Neural progenitor cell (in vitro differentiated cells): ENCODE results near the gene NEUROD6. TPM values are rescaled to one million over a fixed set of nuclear protein-coding genes. Genes with fewer than 3 reads are reported as not detected.
A peak's percentile ranks its signal among the peaks of the same experiment; 100 is the strongest.

ENCODE experiments used
- DNase-seq: peaks from one replicate; pipeline ENCODE4 v3.0.0-alpha.2; 2016; ENCODE audit warnings: low spot score
- H2AFZ ChIP-seq: fragments of 200-600 bp; sonication (generic); replicated peaks from 2 replicates; pipeline ENCODE4 v1.6.1; 2016; ENCODE audit warnings: antibody characterized with exemption
- H3F3A ChIP-seq: fragments of 200-600 bp; sonication (generic); 2 replicates; pipeline ENCODE4 v1.6.1; 2016; ENCODE audit warnings: antibody characterized with exemption, low read depth
- H3K27ac ChIP-seq: fragments of 200-600 bp; sonication (generic); 2 replicates; pipeline ENCODE4 v1.5.1; 2016; ENCODE audit warnings: mild to moderate bottlenecking
- H3K27me3 ChIP-seq: fragments of 200-600 bp; sonication (generic); 2 replicates; pipeline ENCODE4 v1.6.1; 2016; ENCODE audit warnings: mild to moderate bottlenecking, moderate library complexity
- H3K36me3 ChIP-seq: fragments of 200-600 bp; sonication (generic); 2 replicates; pipeline ENCODE4 v1.5.1; 2016
- H3K4me1 ChIP-seq: fragments of 200-600 bp; sonication (generic); 2 replicates; pipeline ENCODE4 v1.6.1; 2016; ENCODE audit warnings: mixed run types
- H3K4me2 ChIP-seq: fragments of 200-600 bp; sonication (generic); 2 replicates; pipeline ENCODE4 v1.6.1; 2016
- H3K4me3 ChIP-seq: fragments of 200-600 bp; sonication (generic); 2 replicates; pipeline ENCODE4 v1.5.1; 2016
- H3K79me2 ChIP-seq: fragments of 200-600 bp; sonication (generic); 2 replicates; pipeline ENCODE4 v1.6.1; 2016; ENCODE audit warnings: low read depth
- H3K9ac ChIP-seq: fragments of 200-600 bp; sonication (generic); 2 replicates; pipeline ENCODE4 v1.6.1; 2016
- H3K9me3 ChIP-seq: fragments of 200-600 bp; sonication (generic); 2 replicates; pipeline ENCODE4 v1.5.1; 2016; ENCODE audit warnings: low read depth
- H4K20me1 ChIP-seq: fragments of 200-600 bp; sonication (generic); 2 replicates; pipeline ENCODE4 v1.6.1; 2016; ENCODE audit warnings: low read depth
- H3K27ac Mint-ChIP-seq: 3 replicates; pipeline ENCODE4 v1.8.0; 2021; ENCODE audit warnings: mixed read lengths
- H3K27me3 Mint-ChIP-seq: 2 replicates; pipeline ENCODE4 v1.8.0; 2022; ENCODE audit warnings: low read depth, mild to moderate bottlenecking, inconsistent platforms, moderate library complexity, mixed read lengths; ENCODE audit not compliant: insufficient read depth
- H3K36me3 Mint-ChIP-seq: 3 replicates; pipeline ENCODE4 v1.8.0; 2021; ENCODE audit warnings: mixed read lengths
- H3K4me1 Mint-ChIP-seq: 3 replicates; pipeline ENCODE4 v1.8.0; 2021; ENCODE audit warnings: mixed read lengths
- H3K4me3 Mint-ChIP-seq: 3 replicates; pipeline ENCODE4 v1.8.0; 2021; ENCODE audit warnings: mild to moderate bottlenecking, moderate library complexity, mixed read lengths
- H3K9me3 Mint-ChIP-seq: 3 replicates; pipeline ENCODE4 v1.8.0; 2020; ENCODE audit warnings: mixed read lengths
- EZH2 ChIP-seq: fragments of 200-600 bp; sonication (generic); IDR thresholded peaks from 2 replicates; pipeline ENCODE4 v1.6.1; 2017; ENCODE audit warnings: antibody characterized with exemption, mild to moderate bottlenecking, moderate library complexity
- EZH2phosphoT487 ChIP-seq: fragments of 200-600 bp; sonication (generic); IDR thresholded peaks from 2 replicates; pipeline ENCODE4 v1.6.1; 2017; ENCODE audit warnings: antibody characterized with exemption
- total RNA-seq: library from RNA; depleted of rRNA; stranded (reverse); fragments of >200 nt; gene quantifications from 2 replicates; pipeline ENCODE4 v1.2.3, GENCODE V29; 2015; ENCODE audit warnings: low replicate concordance
- TF ChIP-seq, protein P1 (sequence below): fragments of 200-600 bp; sonication (generic); IDR thresholded peaks from 2 replicates; pipeline ENCODE4 v1.5.1; 2017; ENCODE audit warnings: antibody characterized with exemption, mild to moderate bottlenecking

NEUROD6 gene
- total RNA-seq, 1 donor from 2014 or later, result not detected

DNA sequence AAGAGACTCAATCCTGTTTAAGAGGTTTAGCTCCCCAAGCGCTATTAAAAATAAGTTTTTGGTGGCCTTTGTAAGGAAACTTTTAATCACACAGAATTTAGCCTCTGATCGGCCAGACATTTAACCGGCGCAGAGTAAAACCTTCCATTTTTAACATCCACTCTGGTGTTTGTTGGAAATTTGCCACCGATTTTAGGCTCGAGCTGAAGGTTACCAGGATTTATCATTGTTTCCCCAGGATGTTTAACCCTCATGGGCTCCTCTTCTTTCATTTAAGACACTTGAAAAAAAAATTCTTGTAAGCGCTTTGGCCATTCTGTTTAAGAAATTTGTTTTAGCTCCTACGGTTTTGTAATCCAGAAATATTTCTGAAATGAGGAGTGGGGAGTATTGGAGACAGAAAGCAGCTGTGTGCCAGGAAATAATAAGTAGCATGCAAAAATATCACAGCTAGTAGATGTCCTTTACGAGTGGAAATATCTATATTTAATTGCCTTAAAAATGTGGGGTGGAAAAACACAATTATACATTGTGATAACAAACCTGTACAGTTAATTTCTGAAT, 3.4 kb downstream of the NEUROD6 start:
- peaks cover 9% of the 10 kb centered on the region for H3K27me3 Mint-ChIP-seq
- peak overlapping the region; percentile 87 for H3K4me2 ChIP-seq

DNA sequence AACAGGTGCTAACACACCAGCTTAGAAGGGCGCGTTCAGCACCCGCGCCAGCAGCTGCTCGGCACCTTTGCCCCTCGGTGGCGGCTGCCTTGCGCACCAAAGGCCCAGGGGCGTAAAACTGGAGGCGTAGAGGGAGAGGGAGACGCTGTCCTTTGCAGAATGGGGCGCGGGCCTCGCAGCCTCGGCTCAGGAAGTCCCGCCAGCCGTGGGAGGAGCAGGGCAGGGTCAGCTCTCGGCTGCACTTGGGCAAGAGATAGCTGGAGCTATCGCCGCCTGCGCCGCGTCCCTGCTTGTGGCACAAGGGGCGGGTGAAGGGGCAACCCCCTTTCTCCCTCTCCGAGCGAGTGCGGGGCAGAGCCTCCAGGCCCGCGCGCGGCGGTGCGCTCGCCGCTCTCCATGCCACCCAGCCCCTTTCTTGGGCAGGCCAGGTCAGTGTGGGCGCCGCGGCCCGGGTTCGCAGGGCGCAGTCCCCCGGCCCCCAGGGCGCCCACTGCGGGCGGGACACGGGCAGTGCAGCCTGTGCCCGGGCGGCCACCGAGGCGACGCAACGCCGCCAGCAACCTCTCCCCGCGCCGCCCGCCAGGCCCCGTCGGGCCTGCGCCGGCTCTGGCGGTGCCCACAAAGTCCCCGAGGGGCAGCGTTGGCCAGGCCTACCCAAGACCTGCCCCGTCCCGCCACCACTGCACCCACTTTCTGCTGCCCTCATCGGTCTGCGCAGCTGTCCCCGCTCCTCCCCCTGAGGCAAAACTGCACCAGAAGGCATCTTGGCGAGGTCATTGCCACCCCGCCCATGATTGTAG, 4.1 kb downstream of the NEUROD6 start:
- no peaks in the 10 kb centered on the region for H3K9me3 Mint-ChIP-seq

More for the DNA sequence above, 3.4 kb downstream of the NEUROD6 start:
- Histone ChIP-seq H3K79me2 (no peaks in the 10 kb centered on the region), H3K9ac (no peak overlapping the region), H3K4me1 (no peaks in the 10 kb centered on the region), H3F3A (no peaks in the 10 kb centered on the region), H4K20me1 (no peaks in the 10 kb centered on the region), H3K27me3 (peaks cover 78% of the 10 kb centered on the region), H3K4me3 (peak overlapping the region; percentile 48), H3K9me3 (no peaks in the 10 kb centered on the region), H2AFZ (no peak overlapping the region), H3K36me3 (no peaks in the 10 kb centered on the region), H3K27ac (no peak overlapping the region)
- no peak overlapping the region for H3K4me3 Mint-ChIP-seq
- DNase-seq, result no peak
- H3K4me1 Mint-ChIP-seq, result peaks cover 5% of the 10 kb centered on the region
- no peaks in the 10 kb centered on the region for H3K9me3 Mint-ChIP-seq
- TF ChIP-seq EZH2phosphoT487 (peak; percentile 16), EZH2 (peak; percentile 52)
- TF ChIP-seq, protein P1, sequence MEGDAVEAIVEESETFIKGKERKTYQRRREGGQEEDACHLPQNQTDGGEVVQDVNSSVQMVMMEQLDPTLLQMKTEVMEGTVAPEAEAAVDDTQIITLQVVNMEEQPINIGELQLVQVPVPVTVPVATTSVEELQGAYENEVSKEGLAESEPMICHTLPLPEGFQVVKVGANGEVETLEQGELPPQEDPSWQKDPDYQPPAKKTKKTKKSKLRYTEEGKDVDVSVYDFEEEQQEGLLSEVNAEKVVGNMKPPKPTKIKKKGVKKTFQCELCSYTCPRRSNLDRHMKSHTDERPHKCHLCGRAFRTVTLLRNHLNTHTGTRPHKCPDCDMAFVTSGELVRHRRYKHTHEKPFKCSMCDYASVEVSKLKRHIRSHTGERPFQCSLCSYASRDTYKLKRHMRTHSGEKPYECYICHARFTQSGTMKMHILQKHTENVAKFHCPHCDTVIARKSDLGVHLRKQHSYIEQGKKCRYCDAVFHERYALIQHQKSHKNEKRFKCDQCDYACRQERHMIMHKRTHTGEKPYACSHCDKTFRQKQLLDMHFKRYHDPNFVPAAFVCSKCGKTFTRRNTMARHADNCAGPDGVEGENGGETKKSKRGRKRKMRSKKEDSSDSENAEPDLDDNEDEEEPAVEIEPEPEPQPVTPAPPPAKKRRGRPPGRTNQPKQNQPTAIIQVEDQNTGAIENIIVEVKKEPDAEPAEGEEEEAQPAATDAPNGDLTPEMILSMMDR, result no peak
- H3K27ac Mint-ChIP-seq, result no peak overlapping the region
- H3K36me3 Mint-ChIP-seq, result no peaks in the 10 kb centered on the region

DNA sequence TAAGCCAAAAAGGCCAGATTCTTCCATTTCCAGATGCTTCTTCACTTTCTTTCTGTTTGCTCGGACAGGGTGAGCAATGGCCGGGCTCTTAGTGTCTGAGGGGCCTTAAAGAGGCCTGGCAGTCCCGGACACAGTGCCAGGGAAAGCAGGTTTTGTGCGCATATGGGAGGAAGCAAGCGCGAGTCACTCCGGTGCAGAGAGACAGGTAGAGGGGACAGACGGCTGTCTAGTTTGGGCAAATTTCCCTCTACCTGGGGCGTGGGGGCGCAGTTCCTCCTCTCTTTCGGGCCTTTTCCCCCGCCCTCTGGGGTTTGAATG, 4.7 kb downstream of the NEUROD6 start:
- H3K27ac ChIP-seq, result no peak overlapping the region
- Mint-ChIP-seq H3K36me3 (no peaks in the 10 kb centered on the region), H3K27ac (no peak overlapping the region), H3K27me3 (peaks cover 9% of the 10 kb centered on the region), H3K9me3 (no peaks in the 10 kb centered on the region), H3K4me1 (no peaks in the 10 kb centered on the region), H3K4me3 (peak overlapping the region; percentile 65)
- H2AFZ ChIP-seq, result peak overlapping the region; percentile 86
- H3K9ac ChIP-seq, result no peak overlapping the region
- peak overlapping the region; percentile 48 for H3K4me3 ChIP-seq
- H3K4me1 ChIP-seq, result no peaks in the 10 kb centered on the region
- peak overlapping the region; percentile 87 for H3K4me2 ChIP-seq
- H3K27me3 ChIP-seq, result peaks cover 70% of the 10 kb centered on the region
- TF ChIP-seq EZH2phosphoT487, result no peak
- no peak for TF ChIP-seq EZH2
- TF ChIP-seq, protein P1, result no peak
- H3K36me3 ChIP-seq, result no peaks in the 10 kb centered on the region
- no peaks in the 10 kb centered on the region for H3K9me3 ChIP-seq
- DNase-seq, result no peak
- H4K20me1 ChIP-seq, result no peaks in the 10 kb centered on the region
- H3F3A ChIP-seq, result no peaks in the 10 kb centered on the region
- H3K79me2 ChIP-seq, result no peaks in the 10 kb centered on the region

More for the DNA sequence above, 4.1 kb downstream of the NEUROD6 start:
- Histone ChIP-seq H4K20me1 (no peaks in the 10 kb centered on the region), H3K4me1 (no peaks in the 10 kb centered on the region), H2AFZ (peak overlapping the region; percentile 86), H3K27ac (no peak overlapping the region), H3K36me3 (no peaks in the 10 kb centered on the region), H3K4me2 (peak overlapping the region; percentile 87), H3K27me3 (peaks cover 76% of the 10 kb centered on the region), H3K9me3 (no peaks in the 10 kb centered on the region), H3K4me3 (peak overlapping the region; percentile 48), H3F3A (no peaks in the 10 kb centered on the region), H3K79me2 (no peaks in the 10 kb centered on the region), H3K9ac (no peak overlapping the region)
- TF ChIP-seq, protein P1, result peak; percentile 49
- peak; percentile 94 for TF ChIP-seq EZH2
- peak; percentile 81 for TF ChIP-seq EZH2phosphoT487
- DNase-seq, result peak; percentile 45
- no peaks in the 10 kb centered on the region for H3K36me3 Mint-ChIP-seq
- H3K4me3 Mint-ChIP-seq, result no peak overlapping the region
- peaks cover 9% of the 10 kb centered on the region for H3K27me3 Mint-ChIP-seq
- H3K27ac Mint-ChIP-seq, result no peak overlapping the region
- peaks cover 2% of the 10 kb centered on the region for H3K4me1 Mint-ChIP-seq
